ENCODE data around the gene SCRN1.

Gene SCRN1

GRCh38 chr7:29989257-29989995, at the start of gene SCRN1:
SCRN1 (minus strand) TSS chr7:29989801; CDS start chr7:29969067, 20,734 bp downstream.
- DNase-seq (ENCODE audit: low read depth in 2 of 2, low spot score in 1 of 2), result no peak

- DNase-seq (ENCODE audit: low read depth in 2 of 2, low spot score in 1 of 2), result no peak
Measured at GRCh38 chr7:30038196-30038980, 48.8 kb upstream of the SCRN1 start.

GRCh38 chr7:30036220-30036619, 46.6 kb upstream of the SCRN1 start:
- no peak for DNase-seq (ENCODE audit: low read depth in 2 of 2, low spot score in 1 of 2)

- DNase-seq (ENCODE audit: low read depth in 2 of 2, low spot score in 1 of 2), result no peak
Measured at GRCh38 chr7:30034501-30034900, 44.9 kb upstream of the SCRN1 start.

- DNase-seq (ENCODE audit: low read depth in 2 of 2, low spot score in 1 of 2), result no peak
Measured at GRCh38 chr7:30032310-30033125, 42.9 kb upstream of the SCRN1 start.

- DNase-seq (ENCODE audit: low read depth in 2 of 2, low spot score in 1 of 2), result no peak
Measured at GRCh38 chr7:30029696-30030095, 40.1 kb upstream of the SCRN1 start.

- no peak for DNase-seq (ENCODE audit: low read depth in 2 of 2, low spot score in 1 of 2)
Measured at GRCh38 chr7:30028749-30029635, 39.4 kb upstream of the SCRN1 start.

- DNase-seq (ENCODE audit: low read depth in 2 of 2, low spot score in 1 of 2), result peak; percentile 74 to 77
Measured at GRCh38 chr7:30028216-30028748, 38.7 kb upstream of the SCRN1 start, which contains the start of gene PLEKHA8. PLEKHA8 (plus strand) TSS chr7:30028412; CDS start chr7:30028763, 351 bp downstream.

GRCh38 chr7:30027740-30028215, 38.2 kb upstream of the SCRN1 start:
- DNase-seq (ENCODE audit: low read depth in 2 of 2, low spot score in 1 of 2), result no peak

GRCh38 chr7:30027065-30027456, 37.5 kb upstream of the SCRN1 start:
- DNase-seq (ENCODE audit: low read depth in 2 of 2, low spot score in 1 of 2), result no peak

GRCh38 chr7:30026229-30027064, 36.8 kb upstream of the SCRN1 start, which contains the start of gene FKBP14:
FKBP14 (minus strand) TSS chr7:30026702; CDS start chr7:30026508, 194 bp downstream.
- peak; percentile 75 to 86 for DNase-seq (ENCODE audit: low read depth in 2 of 2, low spot score in 1 of 2)

GRCh38 chr7:30023524-30023923, 33.9 kb upstream of the SCRN1 start:
- no peak for DNase-seq (ENCODE audit: low read depth in 2 of 2, low spot score in 1 of 2)

GRCh38 chr7:30022991-30023390, 33.4 kb upstream of the SCRN1 start:
- DNase-seq (ENCODE audit: low read depth in 2 of 2, low spot score in 1 of 2), result no peak

GRCh38 chr7:30020535-30020934, 30.9 kb upstream of the SCRN1 start:
- DNase-seq (ENCODE audit: low read depth in 2 of 2, low spot score in 1 of 2), result no peak

- no peak for DNase-seq (ENCODE audit: low read depth in 2 of 2, low spot score in 1 of 2)
Measured at GRCh38 chr7:30019960-30020359, 30.4 kb upstream of the SCRN1 start.

GRCh38 chr7:30019387-30019786, 29.8 kb upstream of the SCRN1 start:
- DNase-seq (ENCODE audit: low read depth in 2 of 2, low spot score in 1 of 2), result no peak

GRCh38 chr7:30018451-30018850, 28.9 kb upstream of the SCRN1 start:
- DNase-seq (ENCODE audit: low read depth in 2 of 2, low spot score in 1 of 2), result no peak

GRCh38 chr7:30012757-30013156, 23.2 kb upstream of the SCRN1 start:
- DNase-seq (ENCODE audit: low read depth in 2 of 2, low spot score in 1 of 2), result no peak

- no peak for DNase-seq (ENCODE audit: low read depth in 2 of 2, low spot score in 1 of 2)
Measured at GRCh38 chr7:30010021-30010420, 20.4 kb upstream of the SCRN1 start.
